ENCODE measurements around the gene DNAH9.

The DNAH9 gene

DNA sequence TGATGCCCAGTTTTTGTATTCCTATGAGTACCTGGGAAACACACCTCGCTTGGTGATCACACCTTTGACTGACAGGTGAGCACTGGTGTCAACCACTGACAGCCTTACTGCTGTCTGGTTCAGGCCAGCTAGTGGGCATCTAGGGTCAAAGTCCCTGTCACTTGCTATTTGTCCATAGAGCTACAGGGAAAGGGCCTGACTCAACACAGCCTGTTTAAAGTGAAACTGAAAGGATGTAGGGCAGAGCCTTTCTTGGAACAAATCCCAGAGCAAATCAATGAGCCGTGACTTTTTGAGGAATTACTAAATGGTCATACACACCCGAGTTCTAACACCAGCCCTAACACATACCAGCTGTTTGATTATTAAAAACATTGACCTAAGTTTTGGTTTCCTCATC is 106.8 kb downstream of the DNAH9 start:
- no peaks in the 10 kb centered on the region for H3K9me3 ChIP-seq (ENCODE audit: control insufficient read depth, low read length)
- no peaks in the 10 kb centered on the region for H3K36me3 ChIP-seq (ENCODE audit: control insufficient read depth, insufficient read depth, low read length)
- H3K4me3 ChIP-seq (ENCODE audit: insufficient read depth, low read depth, low read length, poor library complexity, severe bottlenecking) = no peak overlapping the region
- H3K27me3 ChIP-seq (replicated peaks; ENCODE audit: control insufficient read depth, insufficient read depth, low read length, poor library complexity, severe bottlenecking) = no peaks in the 10 kb centered on the region
- no peaks in the 10 kb centered on the region for H3K4me1 ChIP-seq (ENCODE audit: control insufficient read depth, insufficient read depth, low read length, poor library complexity, severe bottlenecking)
- H3K27ac ChIP-seq (ENCODE audit: insufficient read depth, low read length, poor library complexity, severe bottlenecking) = no peak overlapping the region
- DNase-seq = no peak

GRCh38 chr17:11707586-11707985 is 109.3 kb downstream of the DNAH9 start:
- Histone ChIP-seq H3K27ac (ENCODE audit: insufficient read depth, low read length, poor library complexity, severe bottlenecking) (no peak overlapping the region), H3K27me3 (replicated peaks; ENCODE audit: control insufficient read depth, insufficient read depth, low read length, poor library complexity, severe bottlenecking) (no peaks in the 10 kb centered on the region), H3K9me3 (ENCODE audit: control insufficient read depth, low read length) (no peaks in the 10 kb centered on the region), H3K36me3 (ENCODE audit: control insufficient read depth, insufficient read depth, low read length) (no peaks in the 10 kb centered on the region), H3K4me1 (ENCODE audit: control insufficient read depth, insufficient read depth, low read length, poor library complexity, severe bottlenecking) (no peaks in the 10 kb centered on the region), H3K4me3 (ENCODE audit: insufficient read depth, low read depth, low read length, poor library complexity, severe bottlenecking) (no peak overlapping the region)
- DNase-seq = no peak

GRCh38 chr17:11712456-11712855 is 114.2 kb downstream of the DNAH9 start:
- no peak overlapping the region for H3K27ac ChIP-seq (ENCODE audit: insufficient read depth, low read length, poor library complexity, severe bottlenecking)
- no peaks in the 10 kb centered on the region for H3K9me3 ChIP-seq (ENCODE audit: control insufficient read depth, low read length)
- DNase-seq = no peak
- H3K4me3 ChIP-seq (ENCODE audit: insufficient read depth, low read depth, low read length, poor library complexity, severe bottlenecking) = no peak overlapping the region
- H3K27me3 ChIP-seq (replicated peaks; ENCODE audit: control insufficient read depth, insufficient read depth, low read length, poor library complexity, severe bottlenecking) = no peaks in the 10 kb centered on the region
- no peaks in the 10 kb centered on the region for H3K36me3 ChIP-seq (ENCODE audit: control insufficient read depth, insufficient read depth, low read length)
- H3K4me1 ChIP-seq (ENCODE audit: control insufficient read depth, insufficient read depth, low read length, poor library complexity, severe bottlenecking) = no peaks in the 10 kb centered on the region

DNA sequence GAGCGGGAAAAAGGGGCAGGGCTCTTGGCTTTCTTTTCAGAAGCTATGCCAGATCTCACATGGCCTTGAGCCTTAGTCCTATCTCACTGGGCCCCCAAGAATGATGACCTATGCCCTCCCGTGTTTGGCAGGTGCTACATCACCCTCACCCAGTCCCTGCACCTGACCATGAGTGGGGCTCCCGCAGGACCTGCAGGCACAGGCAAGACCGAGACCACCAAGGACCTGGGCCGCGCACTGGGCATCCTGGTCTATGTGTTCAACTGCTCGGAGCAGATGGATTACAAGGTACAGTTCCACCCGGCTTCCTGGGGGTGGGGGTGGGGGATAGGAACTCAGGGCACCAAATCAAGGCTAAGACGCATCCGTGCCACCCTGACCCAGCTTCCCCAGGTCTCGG is 120.9 kb downstream of the DNAH9 start:
- Histone ChIP-seq H3K27ac (ENCODE audit: insufficient read depth, low read length, poor library complexity, severe bottlenecking) (no peak overlapping the region), H3K27me3 (replicated peaks; ENCODE audit: control insufficient read depth, insufficient read depth, low read length, poor library complexity, severe bottlenecking) (no peaks in the 10 kb centered on the region), H3K4me1 (ENCODE audit: control insufficient read depth, insufficient read depth, low read length, poor library complexity, severe bottlenecking) (no peaks in the 10 kb centered on the region), H3K4me3 (ENCODE audit: insufficient read depth, low read depth, low read length, poor library complexity, severe bottlenecking) (no peak overlapping the region), H3K9me3 (ENCODE audit: control insufficient read depth, low read length) (no peaks in the 10 kb centered on the region), H3K36me3 (ENCODE audit: control insufficient read depth, insufficient read depth, low read length) (no peaks in the 10 kb centered on the region)
- no peak for DNase-seq

- Histone ChIP-seq H3K27me3 (replicated peaks; ENCODE audit: control insufficient read depth, insufficient read depth, low read length, poor library complexity, severe bottlenecking) (no peaks in the 10 kb centered on the region), H3K36me3 (ENCODE audit: control insufficient read depth, insufficient read depth, low read length) (no peaks in the 10 kb centered on the region), H3K4me3 (ENCODE audit: insufficient read depth, low read depth, low read length, poor library complexity, severe bottlenecking) (no peak overlapping the region), H3K4me1 (ENCODE audit: control insufficient read depth, insufficient read depth, low read length, poor library complexity, severe bottlenecking) (no peaks in the 10 kb centered on the region), H3K9me3 (ENCODE audit: control insufficient read depth, low read length) (no peaks in the 10 kb centered on the region), H3K27ac (ENCODE audit: insufficient read depth, low read length, poor library complexity, severe bottlenecking) (no peak overlapping the region)
- DNase-seq = no peak
Measured at GRCh38 chr17:11719856-11720255, 121.6 kb downstream of the DNAH9 start.

DNA sequence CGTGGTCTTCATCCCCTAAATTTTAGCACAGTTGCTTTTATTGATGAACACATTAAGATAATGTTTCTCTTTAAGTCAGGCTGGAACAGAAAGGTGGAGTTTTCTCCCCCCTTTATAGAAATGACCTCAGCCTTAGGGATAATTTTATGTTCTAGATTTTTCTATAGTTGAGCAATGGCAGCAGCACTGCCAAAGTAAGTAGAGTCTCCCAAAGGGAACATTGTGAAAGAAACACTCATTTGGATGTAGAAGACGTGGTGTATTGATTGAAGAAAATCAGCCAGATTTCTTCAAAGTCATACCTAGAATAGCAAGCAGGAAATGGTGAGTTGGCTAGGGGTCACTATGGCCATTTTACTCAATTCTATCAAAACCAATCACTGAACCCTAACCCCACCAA is 122.5 kb downstream of the DNAH9 start:
- DNase-seq = no peak
- Histone ChIP-seq H3K4me3 (ENCODE audit: insufficient read depth, low read depth, low read length, poor library complexity, severe bottlenecking) (no peak overlapping the region), H3K4me1 (ENCODE audit: control insufficient read depth, insufficient read depth, low read length, poor library complexity, severe bottlenecking) (no peaks in the 10 kb centered on the region), H3K27me3 (replicated peaks; ENCODE audit: control insufficient read depth, insufficient read depth, low read length, poor library complexity, severe bottlenecking) (no peaks in the 10 kb centered on the region), H3K36me3 (ENCODE audit: control insufficient read depth, insufficient read depth, low read length) (no peaks in the 10 kb centered on the region), H3K27ac (ENCODE audit: insufficient read depth, low read length, poor library complexity, severe bottlenecking) (no peak overlapping the region), H3K9me3 (ENCODE audit: control insufficient read depth, low read length) (no peaks in the 10 kb centered on the region)

- Histone ChIP-seq H3K4me3 (ENCODE audit: insufficient read depth, low read depth, low read length, poor library complexity, severe bottlenecking) (no peak overlapping the region), H3K36me3 (ENCODE audit: control insufficient read depth, insufficient read depth, low read length) (no peaks in the 10 kb centered on the region), H3K27ac (ENCODE audit: insufficient read depth, low read length, poor library complexity, severe bottlenecking) (no peak overlapping the region), H3K4me1 (ENCODE audit: control insufficient read depth, insufficient read depth, low read length, poor library complexity, severe bottlenecking) (no peaks in the 10 kb centered on the region), H3K9me3 (ENCODE audit: control insufficient read depth, low read length) (no peaks in the 10 kb centered on the region), H3K27me3 (replicated peaks; ENCODE audit: control insufficient read depth, insufficient read depth, low read length, poor library complexity, severe bottlenecking) (no peaks in the 10 kb centered on the region)
- DNase-seq = no peak
Measured at GRCh38 chr17:11730747-11731146, 132.5 kb downstream of the DNAH9 start.

GRCh38 chr17:11736613-11737312 is 138.5 kb downstream of the DNAH9 start:
- H3K9me3 ChIP-seq (ENCODE audit: control insufficient read depth, low read length) = no peaks in the 10 kb centered on the region
- H3K27ac ChIP-seq (ENCODE audit: insufficient read depth, low read length, poor library complexity, severe bottlenecking) = no peak overlapping the region
- no peak for DNase-seq
- no peaks in the 10 kb centered on the region for H3K36me3 ChIP-seq (ENCODE audit: control insufficient read depth, insufficient read depth, low read length)
- no peaks in the 10 kb centered on the region for H3K27me3 ChIP-seq (replicated peaks; ENCODE audit: control insufficient read depth, insufficient read depth, low read length, poor library complexity, severe bottlenecking)
- H3K4me1 ChIP-seq (ENCODE audit: control insufficient read depth, insufficient read depth, low read length, poor library complexity, severe bottlenecking) = no peaks in the 10 kb centered on the region
- no peak overlapping the region for H3K4me3 ChIP-seq (ENCODE audit: insufficient read depth, low read depth, low read length, poor library complexity, severe bottlenecking)

DNA sequence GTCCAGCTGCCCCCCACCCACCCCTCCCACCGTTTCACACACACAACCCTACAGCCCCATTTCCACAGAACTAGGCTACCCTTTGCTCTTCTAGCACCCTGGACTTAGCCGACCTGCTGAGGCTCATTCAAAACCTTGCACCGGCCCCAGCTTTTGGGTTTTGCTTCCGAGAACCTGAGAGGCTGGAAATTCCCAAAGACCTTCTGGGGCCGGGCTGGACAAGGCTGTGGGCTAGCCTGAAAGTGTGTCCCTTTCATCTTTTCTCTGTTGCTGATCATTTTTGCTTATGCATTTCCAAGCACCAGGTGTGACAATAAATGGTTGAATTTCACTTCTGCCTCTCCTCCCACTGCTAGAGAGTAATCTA is 139.0 kb downstream of the DNAH9 start:
- H3K4me1 ChIP-seq (ENCODE audit: control insufficient read depth, insufficient read depth, low read length, poor library complexity, severe bottlenecking) = no peaks in the 10 kb centered on the region
- no peak for DNase-seq
- H3K36me3 ChIP-seq (ENCODE audit: control insufficient read depth, insufficient read depth, low read length) = no peaks in the 10 kb centered on the region
- H3K4me3 ChIP-seq (ENCODE audit: insufficient read depth, low read depth, low read length, poor library complexity, severe bottlenecking) = no peak overlapping the region
- H3K9me3 ChIP-seq (ENCODE audit: control insufficient read depth, low read length) = no peaks in the 10 kb centered on the region
- no peaks in the 10 kb centered on the region for H3K27me3 ChIP-seq (replicated peaks; ENCODE audit: control insufficient read depth, insufficient read depth, low read length, poor library complexity, severe bottlenecking)
- H3K27ac ChIP-seq (ENCODE audit: insufficient read depth, low read length, poor library complexity, severe bottlenecking) = no peak overlapping the region

GRCh38 chr17:11738151-11738550 is 139.9 kb downstream of the DNAH9 start:
- Histone ChIP-seq H3K4me3 (ENCODE audit: insufficient read depth, low read depth, low read length, poor library complexity, severe bottlenecking) (no peak overlapping the region), H3K4me1 (ENCODE audit: control insufficient read depth, insufficient read depth, low read length, poor library complexity, severe bottlenecking) (no peaks in the 10 kb centered on the region), H3K27ac (ENCODE audit: insufficient read depth, low read length, poor library complexity, severe bottlenecking) (no peak overlapping the region), H3K27me3 (replicated peaks; ENCODE audit: control insufficient read depth, insufficient read depth, low read length, poor library complexity, severe bottlenecking) (no peaks in the 10 kb centered on the region), H3K9me3 (ENCODE audit: control insufficient read depth, low read length) (no peaks in the 10 kb centered on the region), H3K36me3 (ENCODE audit: control insufficient read depth, insufficient read depth, low read length) (no peaks in the 10 kb centered on the region)
- no peak for DNase-seq
